ENCODE results near the gene HBQ1.
A peak's percentile ranks its signal among the peaks of the same experiment; 100 is the strongest.
"Not testable (repeated sequence)": the region's sequence is repeated elsewhere in the genome, so short reads cannot be mapped to it uniquely, and the experiment has no call there.

The HBQ1 gene

DNA sequence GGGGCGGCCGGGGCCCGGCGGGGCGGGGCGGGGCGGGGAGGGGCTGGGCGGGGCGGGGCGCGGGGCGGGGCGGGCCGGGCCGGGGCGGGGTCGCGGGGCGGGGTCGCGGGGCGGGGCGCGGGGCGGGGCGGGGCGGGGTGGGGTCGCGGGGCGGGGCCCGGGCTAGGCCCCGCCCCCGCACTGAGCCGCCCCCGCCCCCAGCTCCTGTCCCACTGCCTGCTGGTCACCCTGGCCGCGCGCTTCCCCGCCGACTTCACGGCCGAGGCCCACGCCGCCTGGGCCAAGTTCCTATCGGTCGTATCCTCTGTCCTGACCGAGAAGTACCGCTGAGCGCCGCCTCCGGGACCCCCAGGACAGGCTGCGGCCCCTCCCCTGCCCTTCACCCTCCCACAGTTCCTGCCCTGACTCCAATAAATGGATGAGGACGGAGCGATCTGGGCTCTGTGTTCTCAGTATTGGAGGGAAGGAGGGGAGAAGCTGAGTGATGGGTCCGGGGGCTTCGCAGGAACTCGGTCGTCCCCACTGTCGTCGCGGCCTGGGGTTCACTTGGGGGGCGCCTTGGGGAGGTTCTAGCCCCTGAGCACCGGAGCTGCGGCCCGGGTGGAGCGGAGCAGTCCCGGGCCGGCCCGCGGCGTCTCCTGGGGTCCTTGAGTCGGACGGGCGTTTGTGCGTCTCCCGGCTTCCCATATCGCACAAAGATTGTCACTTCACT lies 15.3 kb upstream of the HBQ1 start:
- peak overlapping the region; percentile 34 for H3K4me3 ChIP-seq
- no peaks in the 10 kb centered on the region for H3K36me3 ChIP-seq (replicated peaks)
- no peaks in the 10 kb centered on the region for H3K4me1 ChIP-seq
- peak in 1 of 2 experiments; percentile 44 for DNase-seq (ENCODE audit: low spot score in 2 of 2)
- H3K27me3 ChIP-seq (ENCODE audit: low read depth) = no peaks in the 10 kb centered on the region
- in situ Hi-C loops (cut with MboI; ENCODE audit: low sequenced_read_pairs) = no loop called here
- no peaks in the 10 kb centered on the region for H3K9me3 ChIP-seq

DNA sequence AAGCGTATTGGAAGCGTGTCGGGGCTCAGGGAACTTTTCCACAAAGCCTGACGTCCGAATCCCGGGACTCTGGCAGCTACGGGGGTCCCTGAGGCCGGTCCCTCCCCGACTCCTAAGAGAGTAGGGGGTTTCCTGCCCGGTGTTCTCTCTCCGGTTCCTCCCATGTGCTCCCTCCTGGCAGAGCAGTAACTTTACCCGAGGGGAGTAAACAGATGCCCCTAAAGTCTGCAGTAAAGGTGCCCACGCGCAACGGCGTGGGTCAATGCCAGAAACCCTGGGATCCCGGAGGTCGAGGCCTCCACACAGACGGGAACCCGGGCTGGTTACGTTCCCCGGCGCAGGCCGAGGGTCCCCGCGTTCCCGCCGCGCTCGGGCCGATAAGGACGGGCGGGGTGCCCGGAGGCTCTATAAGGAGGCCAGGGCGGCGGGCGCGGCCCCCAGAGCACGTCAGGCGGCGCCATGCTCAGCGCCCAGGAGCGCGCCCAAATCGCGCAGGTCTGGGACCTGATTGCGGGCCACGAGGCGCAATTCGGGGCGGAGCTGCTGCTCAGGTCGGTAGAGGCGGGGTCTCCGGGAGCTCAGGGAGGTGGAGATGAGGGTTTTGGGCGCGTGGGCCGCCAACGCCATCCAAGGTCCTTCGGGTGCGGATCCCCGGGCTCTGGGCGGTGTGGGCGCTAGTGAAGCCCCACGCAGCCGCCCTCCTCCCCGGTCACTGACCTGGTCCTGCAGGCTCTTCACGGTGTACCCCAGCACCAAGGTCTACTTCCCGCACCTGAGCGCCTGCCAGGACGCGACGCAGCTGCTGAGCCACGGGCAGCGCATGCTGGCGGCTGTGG lies 14.5 kb upstream of the HBQ1 start, which contains the start of gene HBM:
Gene HBM, plus strand, starts transcription at position 440 of the 836 bp plus-strand sequence. Its CDS starts 20 bp downstream, at position 460.
- no peak for DNase-seq (ENCODE audit: low spot score in 2 of 2)
- in situ Hi-C loops (cut with MboI; ENCODE audit: low sequenced_read_pairs) = no loop called here
- Histone ChIP-seq H3K4me1 (no peaks in the 10 kb centered on the region), H3K27me3 (ENCODE audit: low read depth) (peaks cover 3% of the 10 kb centered on the region; the same call in 1 of the 2 replicates), H3K4me3 (peak within 1 kb of the TSS; percentile 34), H3K36me3 (replicated peaks) (no peaks in the 10 kb centered on the region), H3K9me3 (no peaks in the 10 kb centered on the region)

DNA sequence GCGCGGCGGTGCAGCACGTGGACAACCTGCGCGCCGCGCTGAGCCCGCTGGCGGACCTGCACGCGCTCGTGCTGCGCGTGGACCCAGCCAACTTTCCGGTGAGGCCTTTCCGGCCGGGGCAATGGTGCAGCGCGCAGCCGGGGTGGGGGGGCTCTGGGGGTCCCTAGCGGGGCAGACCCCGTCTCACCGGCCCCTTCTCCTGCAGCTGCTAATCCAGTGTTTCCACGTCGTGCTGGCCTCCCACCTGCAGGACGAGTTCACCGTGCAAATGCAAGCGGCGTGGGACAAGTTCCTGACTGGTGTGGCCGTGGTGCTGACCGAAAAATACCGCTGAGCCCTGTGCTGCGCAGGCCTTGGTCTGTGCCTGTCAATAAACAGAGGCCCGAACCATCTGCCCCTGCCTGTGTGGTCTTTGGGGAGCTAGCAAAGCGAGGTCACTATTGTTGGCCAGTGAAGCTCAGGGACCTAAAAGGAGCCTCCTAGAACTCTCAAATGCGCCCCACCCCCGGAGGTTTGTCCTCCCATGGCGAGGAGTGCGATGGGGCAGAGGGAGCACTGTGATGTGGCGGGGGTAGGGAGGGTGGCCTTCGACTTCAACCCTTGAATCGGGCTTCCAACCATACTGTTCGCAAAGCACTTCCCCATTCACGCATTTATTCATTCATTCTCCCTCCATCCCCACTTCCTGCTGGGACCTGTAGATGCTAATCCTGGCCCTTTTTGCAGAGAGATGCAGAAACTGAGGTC lies 13.7 kb upstream of the HBQ1 start:
- H3K4me3 ChIP-seq = no peak overlapping the region
- DNase-seq (ENCODE audit: low spot score in 2 of 2) = no peak
- in situ Hi-C loops (cut with MboI; ENCODE audit: low sequenced_read_pairs) = no loop called here
- no peaks in the 10 kb centered on the region for H3K36me3 ChIP-seq (replicated peaks)
- H3K4me1 ChIP-seq = no peaks in the 10 kb centered on the region
- peaks cover 11% of the 10 kb centered on the region; the same call in 1 of the 2 replicates for H3K27me3 ChIP-seq (ENCODE audit: low read depth)
- H3K9me3 ChIP-seq = no peaks in the 10 kb centered on the region

DNA sequence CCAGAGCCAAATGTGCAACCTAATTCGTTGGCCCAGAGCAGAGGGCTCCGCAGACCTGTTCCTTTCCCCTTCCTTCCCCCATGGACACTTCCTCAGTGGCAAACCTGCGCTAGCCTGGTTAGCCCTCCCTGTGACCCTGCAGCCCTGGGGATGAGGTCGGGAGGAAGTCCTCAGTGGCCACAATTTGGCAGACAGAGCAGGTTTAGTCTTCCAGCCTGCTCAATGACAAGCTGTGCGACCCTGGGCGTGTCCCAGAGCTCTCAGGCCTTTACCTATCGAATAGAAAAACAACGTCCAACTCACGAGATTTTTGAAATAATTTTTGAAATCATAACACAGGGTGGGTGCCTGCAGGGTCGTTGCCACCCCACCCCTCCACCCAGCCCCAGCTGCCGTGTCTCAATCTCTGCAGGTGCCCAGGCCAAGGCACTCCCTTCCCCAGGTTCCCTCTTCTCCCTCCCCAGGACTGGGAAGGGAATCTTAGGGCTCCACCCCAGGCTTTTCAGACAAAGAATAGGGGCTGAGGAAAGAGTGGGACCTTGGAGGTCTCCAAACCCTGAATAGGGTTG lies 13.1 kb upstream of the HBQ1 start:
- Histone ChIP-seq H3K4me3 (no peak overlapping the region), H3K9me3 (no peaks in the 10 kb centered on the region), H3K36me3 (replicated peaks) (no peaks in the 10 kb centered on the region), H3K4me1 (no peaks in the 10 kb centered on the region), H3K27me3 (ENCODE audit: low read depth) (peaks cover 12% of the 10 kb centered on the region; the same call in 1 of the 2 replicates)
- DNase-seq (ENCODE audit: low spot score in 2 of 2) = no peak
- in situ Hi-C loops (cut with MboI; ENCODE audit: low sequenced_read_pairs) = no loop called here

DNA sequence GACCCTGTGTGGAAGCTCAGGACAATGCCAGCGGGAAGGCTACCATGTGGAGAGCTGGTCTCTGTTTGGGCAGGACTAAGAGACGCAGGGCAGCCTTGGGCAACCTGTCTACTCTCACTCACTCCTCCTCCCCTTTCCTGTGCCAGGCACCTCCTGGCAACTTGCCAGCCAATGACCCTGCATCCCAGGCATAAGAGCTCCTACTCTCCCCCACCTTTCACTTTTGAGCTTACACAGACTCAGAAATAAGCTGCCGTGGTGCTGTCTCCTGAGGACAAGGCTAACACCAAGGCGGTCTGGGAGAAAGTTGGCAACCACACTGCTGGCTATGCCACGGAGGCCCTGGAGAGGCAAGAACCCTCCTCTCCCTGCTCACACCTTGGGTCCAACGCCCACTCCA lies 11.8 kb upstream of the HBQ1 start:
- DNase-seq (ENCODE audit: low spot score in 2 of 2) = no peak

DNA sequence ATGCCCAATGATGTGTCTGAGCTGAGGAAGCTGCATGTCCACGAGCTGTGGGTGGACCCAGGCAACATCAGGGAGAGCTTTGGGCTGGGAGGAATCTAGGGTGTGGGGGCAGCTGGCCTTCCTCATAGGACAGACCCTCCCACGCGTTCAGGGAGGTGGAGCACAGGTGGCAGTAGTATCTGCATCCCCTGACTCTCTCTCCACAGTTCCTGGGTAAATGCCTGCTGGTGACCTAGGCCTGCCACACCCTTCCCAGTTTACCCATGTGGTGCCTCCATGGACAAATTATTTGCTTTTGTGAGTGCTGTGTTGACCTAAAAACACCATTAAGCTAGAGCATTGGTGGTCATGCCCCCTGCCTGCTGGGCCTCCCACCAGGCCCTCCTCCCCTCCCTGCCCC lies 11.2 kb upstream of the HBQ1 start:
- in situ Hi-C loops (cut with MboI; ENCODE audit: low sequenced_read_pairs) = no loop called here
- Histone ChIP-seq H3K4me1 (no peaks in the 10 kb centered on the region), H3K36me3 (replicated peaks) (no peaks in the 10 kb centered on the region), H3K4me3 (no peak overlapping the region), H3K27me3 (ENCODE audit: low read depth) (peaks cover 14% of the 10 kb centered on the region), H3K9me3 (no peaks in the 10 kb centered on the region)
- no peak for DNase-seq (ENCODE audit: low spot score in 2 of 2)

More for the DNA sequence above, 11.8 kb upstream of the HBQ1 start:
- no peaks in the 10 kb centered on the region for H3K4me1 ChIP-seq
- H3K4me3 ChIP-seq = no peak overlapping the region
- H3K9me3 ChIP-seq = no peaks in the 10 kb centered on the region
- peaks cover 14% of the 10 kb centered on the region for H3K27me3 ChIP-seq (ENCODE audit: low read depth)
- in situ Hi-C loops (cut with MboI; ENCODE audit: low sequenced_read_pairs) = no loop called here
- no peaks in the 10 kb centered on the region for H3K36me3 ChIP-seq (replicated peaks)

DNA sequence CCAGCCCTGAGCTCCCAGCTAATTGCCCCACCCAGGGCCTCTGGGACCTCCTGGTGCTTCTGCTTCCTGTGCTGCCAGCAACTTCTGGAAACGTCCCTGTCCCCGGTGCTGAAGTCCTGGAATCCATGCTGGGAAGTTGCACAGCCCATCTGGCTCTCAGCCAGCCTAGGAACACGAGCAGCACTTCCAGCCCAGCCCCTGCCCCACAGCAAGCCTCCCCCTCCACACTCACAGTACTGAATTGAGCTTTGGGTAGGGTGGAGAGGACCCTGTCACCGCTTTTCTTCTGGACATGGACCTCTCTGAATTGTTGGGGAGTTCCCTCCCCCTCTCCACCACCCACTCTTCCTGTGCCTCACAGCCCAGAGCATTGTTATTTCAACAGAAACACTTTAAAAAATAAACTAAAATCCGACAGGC lies 10.2 kb upstream of the HBQ1 start:
- H3K36me3 ChIP-seq (replicated peaks); H3K4me3 ChIP-seq; H3K4me1 ChIP-seq; H3K9me3 ChIP-seq; in situ Hi-C loops (cut with MboI; ENCODE audit: low sequenced_read_pairs): not testable (repeated sequence)
- DNase-seq (ENCODE audit: low spot score in 2 of 2) = peak in 1 of 2 experiments; percentile 52
- peaks cover 15% of the 10 kb centered on the region for H3K27me3 ChIP-seq (ENCODE audit: low read depth)

DNA sequence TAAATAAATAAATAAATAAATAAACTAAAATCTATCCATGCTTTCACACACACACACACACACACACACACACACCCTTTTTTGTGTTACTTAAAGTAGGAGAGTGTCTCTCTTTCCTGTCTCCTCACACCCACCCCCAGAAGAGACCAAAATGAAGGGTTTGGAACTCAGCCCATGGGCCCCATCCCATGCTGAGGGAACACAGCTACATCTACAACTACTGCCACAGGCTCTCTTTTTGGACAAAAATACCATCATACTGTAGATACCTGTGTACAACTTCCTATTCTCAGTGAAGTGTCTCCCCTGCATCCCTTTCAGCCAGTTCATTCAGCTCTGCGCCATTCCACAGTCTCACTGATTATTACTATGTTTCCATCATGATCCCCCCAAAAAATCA lies 9.5 kb upstream of the HBQ1 start:
- Histone ChIP-seq H3K36me3 (replicated peaks) (no peaks in the 10 kb centered on the region), H3K27me3 (ENCODE audit: low read depth) (peaks cover 21% of the 10 kb centered on the region), H3K4me1 (no peaks in the 10 kb centered on the region), H3K4me3 (no peak overlapping the region), H3K9me3 (no peaks in the 10 kb centered on the region)
- in situ Hi-C loops (cut with MboI; ENCODE audit: low sequenced_read_pairs) = no loop called here
- no peak for DNase-seq (ENCODE audit: low spot score in 2 of 2)

DNA sequence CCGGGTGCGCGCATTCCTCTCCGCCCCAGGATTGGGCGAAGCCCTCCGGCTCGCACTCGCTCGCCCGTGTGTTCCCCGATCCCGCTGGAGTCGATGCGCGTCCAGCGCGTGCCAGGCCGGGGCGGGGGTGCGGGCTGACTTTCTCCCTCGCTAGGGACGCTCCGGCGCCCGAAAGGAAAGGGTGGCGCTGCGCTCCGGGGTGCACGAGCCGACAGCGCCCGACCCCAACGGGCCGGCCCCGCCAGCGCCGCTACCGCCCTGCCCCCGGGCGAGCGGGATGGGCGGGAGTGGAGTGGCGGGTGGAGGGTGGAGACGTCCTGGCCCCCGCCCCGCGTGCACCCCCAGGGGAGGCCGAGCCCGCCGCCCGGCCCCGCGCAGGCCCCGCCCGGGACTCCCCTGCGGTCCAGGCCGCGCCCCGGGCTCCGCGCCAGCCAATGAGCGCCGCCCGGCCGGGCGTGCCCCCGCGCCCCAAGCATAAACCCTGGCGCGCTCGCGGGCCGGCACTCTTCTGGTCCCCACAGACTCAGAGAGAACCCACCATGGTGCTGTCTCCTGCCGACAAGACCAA lies 7.8 kb upstream of the HBQ1 start, which contains the start of gene HBA2:
Gene HBA2, plus strand, starts transcription at position 503 of the 568 bp plus-strand sequence. Its CDS starts 37 bp downstream, at position 540.
- DNase-seq (ENCODE audit: low spot score in 2 of 2); in situ Hi-C loops (cut with MboI; ENCODE audit: low sequenced_read_pairs); H3K9me3 ChIP-seq; H3K4me1 ChIP-seq; H3K36me3 ChIP-seq (replicated peaks); H3K4me3 ChIP-seq: not testable (repeated sequence)
- peaks cover 21% of the 10 kb centered on the region for H3K27me3 ChIP-seq (ENCODE audit: low read depth)

DNA sequence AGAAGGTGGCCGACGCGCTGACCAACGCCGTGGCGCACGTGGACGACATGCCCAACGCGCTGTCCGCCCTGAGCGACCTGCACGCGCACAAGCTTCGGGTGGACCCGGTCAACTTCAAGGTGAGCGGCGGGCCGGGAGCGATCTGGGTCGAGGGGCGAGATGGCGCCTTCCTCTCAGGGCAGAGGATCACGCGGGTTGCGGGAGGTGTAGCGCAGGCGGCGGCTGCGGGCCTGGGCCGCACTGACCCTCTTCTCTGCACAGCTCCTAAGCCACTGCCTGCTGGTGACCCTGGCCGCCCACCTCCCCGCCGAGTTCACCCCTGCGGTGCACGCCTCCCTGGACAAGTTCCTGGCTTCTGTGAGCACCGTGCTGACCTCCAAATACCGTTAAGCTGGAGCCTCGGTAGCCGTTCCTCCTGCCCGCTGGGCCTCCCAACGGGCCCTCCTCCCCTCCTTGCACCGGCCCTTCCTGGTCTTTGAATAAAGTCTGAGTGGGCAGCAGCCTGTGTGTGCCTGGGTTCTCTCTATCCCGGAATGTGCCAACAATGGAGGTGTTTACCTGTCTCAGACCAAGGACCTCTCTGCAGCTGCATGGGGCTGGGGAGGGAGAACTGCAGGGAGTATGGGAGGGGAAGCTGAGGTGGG lies 6.9 kb upstream of the HBQ1 start:
- H3K9me3 ChIP-seq; DNase-seq (ENCODE audit: low spot score in 2 of 2); H3K4me3 ChIP-seq; H3K4me1 ChIP-seq; H3K36me3 ChIP-seq (replicated peaks); in situ Hi-C loops (cut with MboI; ENCODE audit: low sequenced_read_pairs): not testable (repeated sequence)
- peaks cover 21% of the 10 kb centered on the region for H3K27me3 ChIP-seq (ENCODE audit: low read depth)

DNA sequence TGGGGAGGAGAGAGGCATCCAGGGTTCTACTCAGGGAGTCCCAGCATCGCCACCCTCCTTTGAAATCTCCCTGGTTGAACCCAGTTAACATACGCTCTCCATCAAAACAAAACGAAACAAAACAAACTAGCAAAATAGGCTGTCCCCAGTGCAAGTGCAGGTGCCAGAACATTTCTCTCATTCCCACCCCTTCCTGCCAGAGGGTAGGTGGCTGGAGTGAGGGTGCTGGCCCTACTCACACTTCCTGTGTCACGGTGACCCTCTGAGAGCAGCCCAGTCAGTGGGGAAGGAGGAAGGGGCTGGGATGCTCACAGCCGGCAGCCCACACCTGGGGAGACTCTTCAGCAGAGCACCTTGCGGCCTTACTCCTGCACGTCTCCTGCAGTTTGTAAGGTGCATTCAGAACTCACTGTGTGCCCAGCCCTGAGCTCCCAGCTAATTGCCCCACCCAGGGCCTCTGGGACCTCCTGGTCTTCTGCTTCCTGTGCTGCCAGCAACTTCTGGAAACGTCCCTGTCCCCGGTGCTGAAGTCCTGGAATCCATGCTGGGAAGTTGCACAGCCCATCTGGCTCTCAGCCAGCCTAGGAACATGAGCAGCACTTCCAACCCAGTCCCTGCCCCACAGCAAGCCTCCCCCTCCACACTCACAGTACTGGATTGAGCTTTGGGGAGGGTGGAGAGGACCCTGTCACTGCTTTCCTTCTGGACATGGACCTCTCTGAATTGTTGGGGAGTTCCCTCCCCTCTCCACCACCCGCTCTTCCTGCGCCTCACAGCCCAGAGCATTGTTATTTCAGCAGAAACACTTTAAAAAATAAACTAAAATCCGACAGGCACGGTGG lies 6.1 kb upstream of the HBQ1 start:
- DNase-seq (ENCODE audit: low spot score in 2 of 2) = not testable (repeated sequence)

More for the DNA sequence above, 6.1 kb upstream of the HBQ1 start:
- H3K27me3 ChIP-seq (ENCODE audit: low read depth) = peaks cover 21% of the 10 kb centered on the region
- H3K4me1 ChIP-seq; H3K36me3 ChIP-seq (replicated peaks); in situ Hi-C loops (cut with MboI; ENCODE audit: low sequenced_read_pairs); H3K9me3 ChIP-seq; H3K4me3 ChIP-seq: not testable (repeated sequence)

Measured in HAP-1 (cell line).